Activated T-cell treated with anti-CD3 and anti-CD28 coated beads, Interleukin-2, amount 50 U/mL, for 24 hours (primary cell): Measurements from ENCODE around the gene GULP1.
"Not testable (repeated sequence)": the region's sequence is repeated elsewhere in the genome, so short reads cannot be mapped to it uniquely, and the experiment has no call there.

ENCODE experiments used
- DNase-seq: peaks from one replicate; pipeline ENCODE4 v3.0.0-alpha.2; 2020
- H3K27ac Mint-ChIP-seq: 2 replicates; pipeline ENCODE4 v1.8.0; 2020; ENCODE audit warnings: mild to moderate bottlenecking, mixed read lengths
- H3K27me3 Mint-ChIP-seq: 2 replicates; pipeline ENCODE4 v1.8.0; 2020; ENCODE audit warnings: mixed read lengths
- H3K36me3 Mint-ChIP-seq: 2 replicates; pipeline ENCODE4 v1.8.0; 2020; ENCODE audit warnings: low read depth, mixed read lengths
- H3K4me1 Mint-ChIP-seq: 2 replicates; pipeline ENCODE4 v1.8.0; 2020; ENCODE audit warnings: low read depth, mixed read lengths
- H3K4me3 Mint-ChIP-seq: 2 replicates; pipeline ENCODE4 v1.8.0; 2020; ENCODE audit warnings: mild to moderate bottlenecking, moderate library complexity, mixed read lengths
- H3K9me3 Mint-ChIP-seq: 2 replicates; pipeline ENCODE4 v1.8.0; 2020; ENCODE audit warnings: mixed read lengths

Gene GULP1

DNA sequence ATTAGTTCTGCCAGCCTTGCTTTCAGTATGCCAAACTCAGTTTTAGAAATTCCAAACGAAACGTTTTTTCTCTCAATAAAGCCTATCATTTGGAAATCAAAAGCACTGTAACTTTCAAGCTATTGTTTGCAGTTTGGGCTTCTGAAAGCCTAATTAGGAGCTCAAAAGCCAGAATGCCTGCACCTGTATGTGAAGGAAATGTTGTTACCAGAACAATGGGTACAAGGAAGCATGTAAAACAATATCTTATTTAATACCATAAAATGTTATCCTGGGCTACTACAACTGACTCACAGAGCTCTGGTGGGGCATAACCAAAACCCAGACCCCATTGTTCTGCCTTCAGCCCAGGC, 12.6 kb upstream of the GULP1 start:
- Mint-ChIP-seq H3K27me3 (no peaks in the 10 kb centered on the region), H3K4me1 (no peaks in the 10 kb centered on the region), H3K4me3 (no peak overlapping the region), H3K27ac (no peak overlapping the region), H3K9me3 (peaks cover 3% of the 10 kb centered on the region), H3K36me3 (no peaks in the 10 kb centered on the region)
- no peak for DNase-seq

DNA sequence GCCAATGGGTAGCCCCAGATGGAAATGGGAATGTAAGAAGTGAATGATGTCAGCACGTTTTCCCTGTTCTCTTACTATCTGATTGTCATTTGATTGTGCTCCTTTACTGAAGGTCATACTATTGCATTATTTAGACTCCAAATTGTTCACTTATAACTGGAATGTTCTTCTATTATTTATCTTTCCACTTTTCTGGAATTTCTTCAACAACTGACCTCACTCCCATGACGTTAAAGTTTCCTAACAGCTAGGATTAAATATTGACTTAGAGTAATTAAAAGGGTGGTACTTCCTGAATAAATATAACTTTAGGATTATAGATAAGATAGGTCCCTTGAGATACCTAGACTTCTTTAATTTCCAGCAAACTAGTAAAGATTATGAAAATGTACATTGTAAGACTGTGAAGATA, 10.9 kb upstream of the GULP1 start:
- H3K27ac Mint-ChIP-seq = no peak overlapping the region
- no peaks in the 10 kb centered on the region for H3K36me3 Mint-ChIP-seq
- H3K27me3 Mint-ChIP-seq = no peaks in the 10 kb centered on the region
- H3K9me3 Mint-ChIP-seq = peaks cover 3% of the 10 kb centered on the region
- no peaks in the 10 kb centered on the region for H3K4me1 Mint-ChIP-seq
- no peak for DNase-seq
- H3K4me3 Mint-ChIP-seq = no peak overlapping the region

DNA sequence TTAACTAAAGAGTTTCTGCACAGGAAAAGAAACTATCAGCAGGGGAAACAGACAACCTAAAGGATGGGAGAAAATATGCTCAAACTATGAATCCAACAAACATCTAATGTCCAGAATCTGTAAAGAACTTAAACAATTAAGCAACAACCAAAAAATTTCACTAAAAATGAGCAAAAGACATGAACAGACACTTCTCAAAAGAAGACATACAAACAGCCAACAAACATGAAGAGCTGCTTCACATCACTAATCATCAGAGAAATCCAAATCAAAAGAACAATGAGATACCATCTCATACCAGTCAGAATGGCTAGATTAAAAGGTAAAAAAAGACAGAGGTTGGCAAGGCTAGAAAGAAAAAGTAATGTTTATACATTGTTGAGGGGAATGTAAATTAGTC, 8.8 kb upstream of the GULP1 start:
- Mint-ChIP-seq H3K36me3 (no peaks in the 10 kb centered on the region), H3K9me3 (peaks cover 5% of the 10 kb centered on the region), H3K27me3 (no peaks in the 10 kb centered on the region), H3K27ac (no peak overlapping the region), H3K4me1 (no peaks in the 10 kb centered on the region), H3K4me3 (no peak overlapping the region)
- no peak for DNase-seq

DNA sequence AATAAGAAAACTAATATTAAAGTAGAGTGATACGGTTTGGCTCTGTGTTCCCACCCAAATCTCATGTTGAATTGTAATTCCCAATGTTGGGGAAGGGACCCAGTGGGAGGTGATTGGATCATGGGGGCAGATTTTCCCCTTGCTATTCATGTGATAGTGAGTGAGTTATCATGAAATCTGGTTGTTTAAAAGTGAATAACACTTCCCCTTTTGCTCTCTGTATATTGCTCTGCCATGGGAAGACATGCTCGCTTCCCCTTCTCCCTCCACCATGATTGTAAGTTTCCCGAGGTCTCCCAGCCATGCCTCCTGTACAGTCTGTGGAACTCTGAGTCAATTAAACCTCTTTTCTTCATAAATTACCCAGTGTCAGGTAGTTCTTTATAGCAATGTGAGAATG, 7.4 kb upstream of the GULP1 start:
- H3K4me3 Mint-ChIP-seq, H3K36me3 Mint-ChIP-seq, DNase-seq, H3K4me1 Mint-ChIP-seq, H3K9me3 Mint-ChIP-seq, H3K27ac Mint-ChIP-seq, H3K27me3 Mint-ChIP-seq: not testable (repeated sequence)

DNA sequence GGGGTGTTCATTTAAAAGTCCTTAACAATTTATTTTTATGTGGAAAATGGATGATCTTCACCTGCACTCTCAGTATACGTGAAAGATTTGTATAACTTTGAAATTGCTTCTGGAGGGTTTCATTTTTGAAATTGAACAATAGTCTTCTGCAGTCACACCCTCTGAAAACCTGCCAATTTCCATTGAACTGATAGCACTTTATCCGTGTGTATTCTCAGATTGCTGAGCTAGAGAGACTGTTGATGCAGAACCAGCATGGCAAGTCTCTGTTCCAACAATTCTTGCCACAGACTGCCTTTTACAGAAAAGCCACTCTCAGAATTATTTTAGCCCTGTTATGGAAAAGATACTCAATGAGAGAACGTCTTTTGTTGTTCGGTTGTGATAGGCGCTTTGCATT, 6.6 kb upstream of the GULP1 start:
- Mint-ChIP-seq H3K27me3 (peaks cover 5% of the 10 kb centered on the region), H3K9me3 (peaks cover 5% of the 10 kb centered on the region), H3K4me3 (no peak overlapping the region), H3K4me1 (no peaks in the 10 kb centered on the region), H3K27ac (no peak overlapping the region), H3K36me3 (no peaks in the 10 kb centered on the region)
- no peak for DNase-seq

DNA sequence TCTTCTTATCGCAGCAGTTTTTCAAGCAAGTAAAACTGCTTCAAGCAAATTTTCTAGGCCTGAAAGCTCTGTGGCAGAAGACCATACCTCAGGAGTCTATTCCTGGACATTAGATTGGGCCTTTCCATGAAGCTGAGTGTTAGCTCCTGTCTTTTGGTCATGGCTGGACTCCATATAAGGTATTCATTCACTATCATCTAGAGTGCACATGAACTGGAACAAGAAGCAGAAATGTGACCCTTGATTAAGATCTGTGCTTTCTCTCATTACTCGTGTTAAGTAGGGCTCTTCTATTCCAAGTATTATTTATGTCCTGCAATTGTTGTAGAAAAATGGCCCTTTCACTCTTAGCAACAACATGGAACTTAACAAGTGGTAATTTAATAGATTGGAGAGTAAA, 5.9 kb upstream of the GULP1 start:
- H3K9me3 Mint-ChIP-seq = peaks cover 5% of the 10 kb centered on the region
- no peak overlapping the region for H3K27ac Mint-ChIP-seq
- peaks cover 10% of the 10 kb centered on the region for H3K27me3 Mint-ChIP-seq
- no peak for DNase-seq
- H3K4me1 Mint-ChIP-seq = no peaks in the 10 kb centered on the region
- H3K4me3 Mint-ChIP-seq = no peak overlapping the region
- H3K36me3 Mint-ChIP-seq = no peaks in the 10 kb centered on the region

DNA sequence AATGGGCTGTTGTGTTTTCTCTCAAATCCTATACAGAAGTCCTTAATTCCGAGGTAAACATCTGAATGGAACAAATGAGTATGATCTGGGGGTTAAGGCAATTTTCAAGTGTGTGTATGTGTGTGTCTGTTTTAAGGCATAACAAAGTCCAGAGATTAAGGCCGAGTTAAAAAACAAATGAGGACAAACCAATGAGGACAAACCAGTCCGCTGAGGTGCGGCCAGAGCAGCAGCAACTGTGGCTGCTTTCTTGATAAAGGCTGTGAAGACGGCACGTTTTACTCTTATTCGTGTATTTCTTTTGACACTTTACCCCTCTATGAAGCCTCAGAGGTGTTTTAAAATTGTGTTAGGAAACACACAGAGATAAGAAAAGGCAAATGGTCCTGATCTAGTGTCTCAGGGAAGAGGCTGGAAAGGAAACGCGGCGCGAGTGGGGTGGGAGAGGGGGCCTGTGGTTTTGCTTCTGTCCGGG, 495 bp upstream of the GULP1 start:
- H3K27ac Mint-ChIP-seq = no peak overlapping the region

DNA sequence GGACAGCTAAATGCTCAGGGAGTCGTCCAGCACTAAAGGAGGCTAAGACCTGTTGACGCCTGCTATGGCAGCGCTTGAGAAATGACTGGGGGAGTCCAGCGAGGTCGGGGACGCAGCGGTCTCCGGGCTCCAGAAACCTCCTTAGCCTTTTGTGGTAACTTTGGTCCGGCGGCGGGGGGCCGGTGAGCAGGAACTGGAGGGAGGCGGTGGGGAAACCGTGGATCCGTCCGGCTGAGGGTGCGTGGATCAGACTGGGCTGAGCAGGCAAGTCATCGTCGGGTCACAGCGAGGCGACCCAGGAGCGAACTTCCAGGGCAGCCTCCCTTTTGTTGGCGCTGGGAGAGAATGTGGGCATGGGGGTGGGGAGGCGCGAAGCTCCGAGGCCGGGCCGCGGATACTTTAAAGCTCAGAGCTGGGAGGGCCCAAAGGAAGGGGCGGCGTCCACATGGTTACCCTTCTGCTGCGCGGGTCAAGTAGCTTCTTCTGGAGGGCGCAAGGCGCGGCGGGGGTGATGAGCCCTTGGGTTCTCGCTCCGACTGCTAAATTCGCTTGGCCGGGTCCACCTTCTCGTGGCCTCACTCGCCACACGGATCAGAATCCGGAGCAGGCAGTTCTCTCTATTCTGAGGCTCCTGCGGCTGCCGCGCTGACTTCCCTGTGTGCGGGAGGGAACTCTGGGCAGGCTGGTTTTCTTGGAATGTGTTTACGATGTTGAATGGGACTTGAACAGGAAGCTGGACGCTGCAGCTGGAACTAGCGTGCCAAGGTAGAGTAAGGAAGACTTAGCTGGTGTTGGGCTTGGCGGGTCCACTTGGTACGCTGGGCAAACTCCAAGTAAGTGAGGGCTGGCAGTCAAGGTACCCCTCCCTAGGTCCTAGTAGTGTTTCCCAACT, 920 bp downstream of the GULP1 start:
- H3K4me3 Mint-ChIP-seq = peak overlapping the region; percentile 46
- no peak for DNase-seq
- no peak overlapping the region for H3K27ac Mint-ChIP-seq
- H3K4me1 Mint-ChIP-seq = peaks cover 14% of the 10 kb centered on the region
- H3K27me3 Mint-ChIP-seq = peaks cover 44% of the 10 kb centered on the region
- peaks cover 2% of the 10 kb centered on the region for H3K9me3 Mint-ChIP-seq
- H3K36me3 Mint-ChIP-seq = no peaks in the 10 kb centered on the region

More for the DNA sequence above, 495 bp upstream of the GULP1 start:
- H3K27me3 Mint-ChIP-seq = peaks cover 44% of the 10 kb centered on the region
- DNase-seq = no peak
- H3K9me3 Mint-ChIP-seq = peaks cover 2% of the 10 kb centered on the region
- no peaks in the 10 kb centered on the region for H3K36me3 Mint-ChIP-seq
- peaks cover 14% of the 10 kb centered on the region for H3K4me1 Mint-ChIP-seq
- H3K4me3 Mint-ChIP-seq = peak overlapping the region; percentile 35

DNA sequence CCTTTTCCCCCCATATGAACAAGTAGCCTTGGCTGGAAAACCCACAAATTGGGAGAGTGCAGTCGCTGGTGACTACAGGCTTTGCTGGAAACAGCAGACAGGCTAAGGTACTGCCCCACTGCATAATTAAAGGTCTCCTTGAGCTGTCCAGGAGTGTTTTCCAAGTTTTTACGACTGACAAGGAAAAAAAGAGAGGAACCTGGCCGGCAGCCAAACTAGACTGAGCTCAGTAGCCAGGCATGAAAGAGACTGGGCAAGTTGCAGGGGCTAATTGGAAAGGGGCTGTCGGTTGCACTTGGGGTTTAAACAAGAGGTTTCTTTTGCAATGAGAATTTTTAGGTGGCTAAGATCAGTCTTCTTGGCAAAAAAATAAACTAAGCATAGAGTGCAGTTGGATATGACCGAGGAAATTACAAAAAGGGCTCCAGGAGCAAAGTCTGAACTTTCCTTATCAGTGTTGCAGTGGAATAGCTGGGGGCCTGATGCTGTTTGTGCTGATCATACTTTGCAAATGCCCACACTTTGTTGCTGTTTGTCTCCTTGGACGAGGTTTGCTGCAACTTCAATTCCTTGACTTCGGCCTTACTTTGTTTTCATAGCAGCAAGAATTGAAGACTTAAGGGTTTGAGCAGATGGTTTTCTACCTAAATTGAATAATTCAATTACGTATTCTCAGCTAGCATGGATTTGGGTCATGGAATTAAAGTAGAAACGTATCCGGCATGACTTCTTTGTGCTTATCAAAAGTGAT, 2.1 kb downstream of the GULP1 start:
- H3K9me3 Mint-ChIP-seq = peaks cover 2% of the 10 kb centered on the region

DNA sequence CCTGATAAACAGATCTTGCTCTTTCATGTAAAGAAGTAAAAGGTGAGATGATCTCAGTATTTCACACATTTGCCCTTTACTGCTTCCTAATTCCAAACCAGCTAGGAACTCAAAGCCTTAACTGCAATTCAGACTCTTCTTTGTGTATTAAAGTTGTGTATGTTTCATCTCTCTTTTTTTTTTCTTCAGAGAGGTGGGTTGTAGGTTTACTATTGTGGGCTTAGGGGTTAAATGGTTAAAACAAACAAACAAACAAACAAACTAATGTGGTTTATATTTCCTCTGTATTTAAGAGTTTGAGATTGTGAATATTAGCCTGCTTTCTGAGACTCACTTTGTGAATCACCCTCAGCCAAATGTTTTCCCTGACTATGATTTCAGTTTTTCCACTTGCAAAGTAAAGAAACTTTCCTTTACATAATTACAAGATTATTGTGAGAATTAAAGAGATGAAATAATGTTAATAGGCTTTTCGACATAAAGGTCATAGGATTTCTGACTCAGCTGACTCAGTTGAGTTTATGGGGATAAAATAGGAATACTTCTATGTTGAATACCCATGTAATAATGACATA, 2.8 kb downstream of the GULP1 start:
- Mint-ChIP-seq H3K4me3 (no peak overlapping the region), H3K4me1 (peaks cover 14% of the 10 kb centered on the region), H3K27ac (no peak overlapping the region), H3K9me3 (peaks cover 2% of the 10 kb centered on the region), H3K27me3 (peaks cover 44% of the 10 kb centered on the region), H3K36me3 (no peaks in the 10 kb centered on the region)
- DNase-seq = no peak

More for the DNA sequence above, 2.1 kb downstream of the GULP1 start:
- peaks cover 14% of the 10 kb centered on the region for H3K4me1 Mint-ChIP-seq
- peaks cover 44% of the 10 kb centered on the region for H3K27me3 Mint-ChIP-seq
- no peak overlapping the region for H3K4me3 Mint-ChIP-seq
- DNase-seq = no peak
- no peaks in the 10 kb centered on the region for H3K36me3 Mint-ChIP-seq
- no peak overlapping the region for H3K27ac Mint-ChIP-seq

DNA sequence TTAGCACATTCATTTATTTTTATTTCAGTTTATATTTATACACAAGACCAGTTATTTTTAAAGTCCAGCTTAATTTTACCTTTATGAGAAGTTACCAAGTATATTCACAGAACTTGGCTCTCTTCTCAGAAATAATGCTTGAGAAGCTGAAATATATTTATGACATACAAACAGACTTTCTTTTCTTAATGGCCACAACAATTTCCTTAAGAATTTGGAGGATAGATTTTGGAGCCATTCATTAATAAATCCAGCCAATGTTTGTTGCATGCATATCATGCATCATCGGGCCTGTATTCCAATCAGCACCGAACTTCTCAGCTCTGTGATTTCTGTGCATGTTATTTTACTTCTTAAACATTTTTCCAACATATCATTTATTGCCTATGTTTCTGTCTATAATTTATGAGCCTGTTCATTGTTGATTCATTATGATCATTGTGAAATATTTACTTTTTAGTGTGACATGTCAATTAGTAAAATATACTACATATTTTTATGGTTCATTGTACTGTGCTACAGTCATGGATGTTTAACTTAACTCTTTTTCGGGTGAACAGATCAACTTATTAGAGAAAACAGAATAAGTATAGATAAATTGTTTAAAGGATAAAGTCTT, 3.5 kb downstream of the GULP1 start:
- H3K4me1 Mint-ChIP-seq = peaks cover 14% of the 10 kb centered on the region
- H3K36me3 Mint-ChIP-seq = no peaks in the 10 kb centered on the region
- peaks cover 2% of the 10 kb centered on the region for H3K9me3 Mint-ChIP-seq
- no peak overlapping the region for H3K4me3 Mint-ChIP-seq
- H3K27me3 Mint-ChIP-seq = peaks cover 39% of the 10 kb centered on the region
- DNase-seq = no peak
- no peak overlapping the region for H3K27ac Mint-ChIP-seq

DNA sequence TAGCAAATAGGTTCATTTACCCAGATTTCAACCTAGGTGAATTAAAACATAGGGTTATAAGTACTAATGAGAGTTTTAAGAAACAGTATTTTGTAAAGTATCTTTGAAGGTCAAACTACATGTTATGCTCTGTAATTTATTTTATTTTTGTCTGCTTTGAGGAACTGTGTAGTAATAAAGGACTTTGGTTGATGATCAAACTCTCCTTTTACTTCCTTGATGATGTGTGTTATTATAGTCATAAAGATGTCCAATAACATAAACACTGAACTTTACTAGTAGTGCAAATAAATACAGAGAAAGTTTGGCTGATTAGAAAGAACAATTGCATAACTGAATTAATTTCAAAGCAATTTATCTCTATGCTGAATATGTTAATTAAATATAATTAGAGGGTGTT, 6.3 kb downstream of the GULP1 start:
- no peak for DNase-seq
- no peak overlapping the region for H3K4me3 Mint-ChIP-seq
- H3K9me3 Mint-ChIP-seq = peaks cover 2% of the 10 kb centered on the region
- H3K36me3 Mint-ChIP-seq = no peaks in the 10 kb centered on the region
- no peak overlapping the region for H3K27ac Mint-ChIP-seq
- no peaks in the 10 kb centered on the region for H3K4me1 Mint-ChIP-seq
- H3K27me3 Mint-ChIP-seq = peaks cover 14% of the 10 kb centered on the region

DNA sequence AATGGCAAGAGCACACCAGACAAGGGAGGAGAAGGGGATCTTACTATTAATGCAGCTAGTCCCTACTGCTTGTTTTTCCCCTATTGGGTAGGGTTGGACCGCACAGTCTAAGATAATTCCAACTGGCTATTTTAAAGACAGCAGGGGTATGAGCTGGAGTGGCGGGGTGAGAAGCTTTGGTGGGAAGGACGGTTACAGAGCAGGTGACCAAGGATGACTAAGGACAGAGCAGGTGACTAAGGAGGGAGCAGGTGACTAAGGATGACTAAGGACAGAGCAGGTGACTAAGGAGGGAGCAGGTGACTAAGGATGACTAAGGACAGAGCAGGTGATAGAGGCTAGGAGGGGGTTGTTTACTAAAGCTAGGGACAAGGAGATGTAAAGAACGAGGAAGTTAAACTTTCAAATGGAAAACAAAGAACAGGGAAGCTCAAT, 7.3 kb downstream of the GULP1 start:
- not testable (repeated sequence) for H3K36me3 Mint-ChIP-seq, H3K4me1 Mint-ChIP-seq, H3K9me3 Mint-ChIP-seq, H3K27me3 Mint-ChIP-seq, H3K27ac Mint-ChIP-seq, DNase-seq, H3K4me3 Mint-ChIP-seq

DNA sequence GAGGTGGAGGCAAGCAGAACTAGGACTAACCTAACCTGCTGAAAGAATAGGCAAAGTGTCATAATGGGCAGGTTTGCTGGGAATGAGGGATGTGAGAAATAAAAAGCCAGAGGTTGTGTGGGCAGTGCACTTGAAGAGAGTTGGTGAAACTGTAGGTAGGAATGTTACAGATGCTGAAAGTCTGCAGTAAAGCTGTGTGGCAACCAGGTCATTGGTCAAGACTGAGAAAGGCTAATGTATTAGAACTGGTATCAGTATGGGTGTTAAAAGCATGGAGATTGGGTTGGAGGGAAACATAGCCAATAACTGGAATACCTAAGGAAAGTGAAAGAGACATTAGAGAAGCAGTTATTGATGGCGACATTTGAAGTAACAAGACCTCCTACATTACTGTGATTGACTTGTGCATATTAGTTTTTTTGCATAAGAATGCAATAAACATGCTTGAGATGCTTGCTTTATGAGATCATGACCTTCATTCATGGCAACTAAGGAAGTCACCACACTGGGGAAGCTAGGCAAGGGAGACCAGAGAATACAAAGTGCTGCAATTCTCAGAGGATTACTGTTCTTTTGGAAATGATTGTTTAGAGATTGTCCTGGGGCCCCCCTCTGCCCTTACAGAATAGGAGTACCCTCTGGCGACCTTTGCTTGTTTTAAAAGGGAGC, 11.8 kb downstream of the GULP1 start:
- no peak overlapping the region for H3K4me3 Mint-ChIP-seq
- DNase-seq = no peak
- H3K9me3 Mint-ChIP-seq = no peaks in the 10 kb centered on the region
- no peaks in the 10 kb centered on the region for H3K27me3 Mint-ChIP-seq
- no peaks in the 10 kb centered on the region for H3K4me1 Mint-ChIP-seq
- no peaks in the 10 kb centered on the region for H3K36me3 Mint-ChIP-seq
- H3K27ac Mint-ChIP-seq = no peak overlapping the region
